NCI-H1436 (cell line): ENCODE data around the gene P3H1.
A peak's percentile ranks its signal among the peaks of the same experiment; 100 is the strongest.
"Not testable (repeated sequence)": the region's sequence is repeated elsewhere in the genome, so short reads cannot be mapped to it uniquely, and the experiment has no call there.

Experiments used
- DNase-seq: peaks from one replicate; lab custom pipeline; 2025; lab: John Stamatoyannopoulos, UW

P3H1 gene

DNA sequence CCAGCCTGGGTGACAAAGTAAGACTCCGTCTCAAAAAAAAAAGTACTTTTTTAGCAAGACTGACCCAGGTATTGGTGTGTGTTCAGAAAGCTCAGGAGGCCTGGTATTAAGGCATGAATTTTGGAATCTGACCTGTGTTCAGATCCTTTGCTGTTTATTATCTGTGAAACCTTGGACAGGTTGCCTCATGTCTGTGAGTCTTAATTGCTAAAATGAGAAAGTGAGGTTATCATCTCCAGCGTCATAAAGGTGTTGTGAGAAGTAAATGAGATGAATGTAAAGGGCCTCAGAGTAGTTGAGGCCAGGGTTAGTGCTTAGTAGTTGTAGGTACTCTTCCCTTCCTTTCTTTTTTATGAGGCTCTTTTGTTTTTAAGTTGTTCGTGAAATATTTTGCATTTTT is 3.0 kb upstream of the P3H1 start:
- DNase-seq, result no peak

DNA sequence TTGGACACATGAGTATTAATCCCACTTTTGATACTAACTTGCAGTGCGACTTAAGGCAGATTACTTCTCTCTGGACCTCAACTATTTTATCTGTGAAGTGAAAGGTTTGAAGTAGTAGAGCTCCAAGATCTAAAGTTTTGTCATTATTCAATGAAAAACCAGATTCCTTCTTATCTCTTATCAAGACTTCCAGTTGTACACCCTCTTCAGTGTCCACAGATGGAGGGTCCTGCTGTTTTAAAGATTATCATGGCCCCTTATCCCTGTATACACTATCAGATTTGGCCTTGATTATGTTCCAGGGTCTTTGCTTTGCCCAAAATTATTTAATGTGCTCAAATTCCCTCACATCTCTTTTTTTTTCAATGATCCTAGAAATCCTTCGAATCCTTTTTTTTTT is 1.3 kb upstream of the P3H1 start:
- no peak for DNase-seq

DNA sequence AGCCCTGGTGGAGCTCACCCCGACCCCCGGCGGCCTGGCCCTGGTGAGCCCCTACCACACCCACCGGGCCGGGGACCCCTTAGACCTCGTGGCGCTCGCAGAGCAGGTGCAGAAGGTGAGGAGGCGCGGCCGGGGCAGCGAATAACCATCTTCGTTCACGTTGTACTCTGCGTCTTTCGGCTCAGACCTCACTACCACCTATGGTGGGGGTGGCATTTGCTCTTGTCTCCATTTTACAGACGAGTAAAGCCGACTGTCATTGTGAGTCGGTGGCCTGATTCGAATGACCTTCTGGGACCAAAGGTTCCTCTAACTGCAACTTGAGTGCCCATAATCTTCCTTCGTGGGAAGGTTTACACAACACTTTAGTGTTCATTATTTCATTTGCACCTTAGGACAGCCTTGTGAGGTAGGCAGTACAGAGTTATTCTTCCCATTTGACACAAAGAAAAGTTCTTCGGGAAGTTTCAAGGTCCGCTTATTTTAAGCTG is 727 bp upstream of the P3H1 start:
- no peak for DNase-seq

DNA sequence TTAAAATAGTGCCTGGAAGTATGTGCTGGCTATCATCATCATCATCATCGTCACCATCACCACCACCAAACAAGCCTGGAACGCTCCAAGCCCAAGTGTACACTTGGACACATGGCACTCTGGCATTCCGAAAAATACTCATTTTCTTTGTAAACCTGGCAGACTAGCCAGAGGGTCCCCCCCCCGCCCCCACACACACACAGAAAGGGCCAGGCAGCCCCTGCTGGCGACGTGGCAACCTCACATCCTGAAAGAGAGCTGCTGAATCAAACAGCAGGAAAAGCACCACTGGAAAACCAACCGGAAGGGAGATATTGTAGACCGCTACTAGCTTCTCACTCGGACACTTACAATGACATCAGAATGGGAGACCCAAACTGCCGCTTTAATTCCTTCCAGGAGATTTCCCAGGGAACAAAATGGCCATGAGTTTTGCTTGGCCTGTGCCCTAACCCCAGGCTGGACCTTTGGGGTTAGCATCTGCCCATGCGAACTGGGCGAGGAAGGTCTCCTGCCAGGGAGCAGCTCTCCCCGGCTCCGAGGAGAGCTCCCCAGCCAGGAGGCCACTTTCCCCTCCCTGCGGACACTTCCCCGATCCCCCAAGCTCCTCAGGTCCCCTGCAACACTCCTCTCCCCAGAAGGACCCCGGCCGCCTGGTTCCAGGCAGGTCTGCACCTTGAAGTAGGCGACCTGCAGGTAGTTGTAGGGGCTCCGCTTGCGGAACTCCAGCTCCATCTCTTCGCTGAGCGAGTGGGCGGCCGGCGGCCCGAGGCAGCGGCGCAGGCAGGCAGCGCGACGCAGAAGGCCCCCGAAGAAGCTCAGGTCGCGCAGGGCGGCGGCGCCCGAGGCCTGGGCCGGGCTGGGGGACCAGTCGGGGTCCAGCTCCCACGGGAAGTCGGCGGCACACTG is 742 bp downstream of the P3H1 start:
- peak; percentile 15 for DNase-seq

DNA sequence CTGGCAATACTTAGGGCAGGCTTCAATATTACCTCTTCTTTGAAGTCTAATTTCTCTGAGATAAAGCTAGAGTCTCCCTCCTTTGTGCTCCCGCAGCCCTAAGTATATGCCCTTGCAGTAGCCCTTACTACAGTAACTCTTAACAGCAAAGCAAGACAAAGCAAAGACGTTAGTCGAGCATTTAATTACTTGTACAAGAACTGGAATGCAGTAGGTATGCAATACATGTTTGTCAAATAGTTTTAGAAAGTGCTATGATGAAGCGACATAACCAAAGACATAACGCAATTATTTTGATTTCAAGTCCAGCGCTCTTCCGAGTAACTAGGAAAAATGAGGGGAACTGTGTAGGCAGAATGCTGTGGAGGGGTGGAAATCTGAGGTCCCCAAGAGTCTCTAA is 1.6 kb downstream of the P3H1 start:
- no peak for DNase-seq

DNA sequence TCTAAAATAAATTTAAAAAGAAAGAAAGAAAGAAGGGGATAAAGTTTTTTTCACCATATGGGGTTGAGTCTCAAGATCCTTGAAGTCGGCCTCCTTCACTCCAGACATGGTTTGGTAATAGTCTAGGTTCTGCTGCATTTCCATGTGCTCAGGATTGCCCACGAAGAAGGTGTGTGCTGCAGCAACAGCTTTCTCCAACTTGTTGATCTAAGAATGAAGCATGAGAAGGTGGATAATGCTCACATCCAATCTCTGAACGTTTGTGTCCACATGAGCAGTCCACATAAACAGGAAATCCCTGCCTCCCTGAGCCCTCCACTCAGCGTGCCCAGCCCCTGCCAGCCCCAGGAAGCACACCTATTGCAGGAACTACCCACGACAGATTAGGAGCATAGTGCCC is 4.6 kb downstream of the P3H1 start:
- no peak for DNase-seq

DNA sequence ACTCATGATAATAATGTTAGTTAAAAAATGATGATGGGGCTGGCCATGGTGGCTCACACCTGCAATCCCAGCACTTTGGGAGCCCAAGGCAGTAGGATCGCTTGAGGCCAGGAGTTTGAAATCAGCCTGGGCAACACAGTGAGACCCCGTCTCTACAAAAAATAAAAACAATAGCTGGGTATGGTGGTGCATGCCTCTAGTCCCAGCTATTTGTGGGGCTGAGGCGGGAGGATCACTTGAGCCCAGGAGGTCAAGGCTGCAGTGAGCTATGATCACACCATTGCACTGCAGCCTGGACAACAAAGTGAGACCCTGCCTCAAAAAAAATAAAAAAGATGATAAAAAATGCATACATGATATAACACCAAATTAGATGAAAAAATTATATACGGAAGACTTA is 5.3 kb downstream of the P3H1 start:
- no peak for DNase-seq

DNA sequence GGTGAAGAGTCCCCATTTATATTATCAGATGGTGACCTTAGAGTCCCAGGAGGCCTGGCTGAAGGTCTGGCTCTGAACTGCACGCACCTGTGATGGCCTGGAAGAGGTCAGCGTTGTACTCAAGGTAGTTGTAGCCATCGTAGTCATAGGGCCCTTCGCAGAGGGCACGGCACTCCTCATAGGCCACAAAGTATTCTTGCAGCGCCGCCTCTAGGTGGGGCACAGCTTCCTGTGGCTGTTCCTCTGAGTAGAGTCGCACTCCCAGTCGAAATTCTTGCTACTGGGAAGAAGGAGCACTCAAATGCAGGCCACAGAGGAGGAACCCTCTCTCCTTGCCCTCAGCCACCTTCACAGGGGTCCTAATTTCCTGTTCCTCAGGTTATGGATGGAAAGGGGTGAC is 7.7 kb downstream of the P3H1 start:
- no peak for DNase-seq

DNA sequence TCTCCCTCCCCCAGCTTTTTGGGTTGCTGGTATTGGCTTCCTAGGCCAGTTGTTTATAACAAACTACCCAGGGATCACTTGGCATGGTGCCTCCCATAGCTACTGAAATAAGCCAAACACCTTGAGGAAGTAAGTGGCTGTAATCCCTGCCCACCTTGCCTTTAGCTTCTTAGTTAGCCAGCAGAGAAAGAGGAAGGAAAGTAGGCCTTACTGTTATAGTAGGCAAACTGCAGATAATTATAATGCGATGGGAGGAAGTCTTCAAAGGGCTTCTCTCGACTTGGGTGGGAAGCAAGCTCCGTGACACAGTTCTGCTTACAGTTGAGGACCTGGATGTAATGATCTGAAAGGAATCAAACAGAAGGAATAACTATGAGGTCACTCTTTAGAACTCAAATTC is 8.2 kb downstream of the P3H1 start:
- DNase-seq, result no peak

DNA sequence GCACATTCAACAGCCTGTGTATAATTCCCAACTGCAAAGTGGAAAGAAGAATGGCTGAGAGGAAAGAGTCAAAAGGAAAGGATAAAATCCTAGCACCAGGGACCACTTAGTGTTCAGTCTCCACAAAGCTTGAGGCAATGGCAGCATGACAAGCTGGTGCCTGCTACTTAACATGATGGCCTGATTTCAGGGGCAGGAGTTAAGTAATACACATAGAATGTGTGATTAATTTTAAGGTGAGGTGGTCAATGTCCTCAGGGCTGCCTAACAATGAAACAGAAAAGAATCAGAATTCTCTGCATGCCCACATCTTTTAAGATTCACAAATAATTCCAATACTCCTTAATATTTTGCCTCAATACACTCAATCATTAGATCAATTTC is 8.9 kb downstream of the P3H1 start:
- DNase-seq, result no peak

DNA sequence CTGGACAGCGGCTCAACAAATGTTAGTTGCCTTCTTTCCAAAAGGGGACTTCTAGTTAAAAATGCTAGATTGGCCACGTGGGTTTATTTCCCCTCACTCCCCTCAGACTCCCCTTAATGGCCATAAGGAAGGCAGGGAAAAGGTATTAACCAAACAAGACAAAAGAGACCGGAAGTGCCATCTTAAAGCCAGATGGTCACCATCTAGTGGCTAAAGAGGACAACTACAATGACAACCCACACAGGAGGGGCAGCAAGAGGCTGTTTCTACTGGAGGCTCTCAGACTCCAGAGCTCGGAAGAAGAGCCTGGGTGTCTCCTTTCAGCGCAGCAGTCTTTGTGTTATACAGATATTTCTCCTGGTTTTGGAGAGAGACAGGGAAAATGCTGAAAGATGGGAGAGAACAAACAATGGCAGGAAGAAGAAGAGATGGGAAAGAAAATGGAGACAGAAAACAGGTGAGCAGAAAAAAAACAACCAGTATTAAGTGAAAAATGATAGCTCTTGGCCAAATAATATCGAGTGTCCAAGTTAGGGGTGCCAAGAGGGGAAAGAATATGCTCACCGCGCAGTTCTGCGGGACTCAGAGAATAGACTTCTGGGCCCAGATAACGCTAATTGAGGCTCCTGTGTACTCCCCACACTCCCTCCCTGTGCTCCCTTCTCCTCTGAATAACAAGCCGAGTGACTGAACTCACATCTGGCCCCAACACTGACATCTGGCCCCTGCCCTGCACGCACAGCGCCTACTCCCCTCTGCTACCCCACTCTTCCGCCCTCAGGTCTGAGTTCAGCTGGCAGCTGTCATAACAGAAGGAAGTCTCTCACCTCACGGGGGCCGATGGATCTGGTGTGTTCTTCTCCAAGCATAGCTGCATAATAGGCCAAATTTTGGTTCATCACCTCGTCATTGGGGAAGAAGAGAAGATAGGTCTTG is 9.6 kb downstream of the P3H1 start:
- no peak for DNase-seq

DNA sequence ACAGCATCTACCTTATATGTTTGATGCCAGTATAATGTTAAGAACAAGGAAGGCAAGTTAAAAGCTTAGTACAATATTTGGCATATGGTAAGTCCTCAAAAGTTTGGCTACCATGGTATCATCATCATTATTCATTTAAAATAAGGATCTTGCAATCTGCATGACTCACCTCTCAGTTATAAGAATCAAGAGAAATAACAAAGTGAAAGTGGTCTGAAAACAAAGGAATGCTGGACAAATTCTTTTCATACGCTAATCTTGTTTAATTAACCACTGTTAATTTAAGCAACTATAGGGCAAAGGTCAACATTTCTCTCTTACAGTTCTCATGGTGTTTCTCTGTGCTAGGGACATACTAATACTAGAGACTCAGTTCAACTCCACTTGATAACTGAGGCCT is 13.8 kb downstream of the P3H1 start:
- DNase-seq, result no peak

DNA sequence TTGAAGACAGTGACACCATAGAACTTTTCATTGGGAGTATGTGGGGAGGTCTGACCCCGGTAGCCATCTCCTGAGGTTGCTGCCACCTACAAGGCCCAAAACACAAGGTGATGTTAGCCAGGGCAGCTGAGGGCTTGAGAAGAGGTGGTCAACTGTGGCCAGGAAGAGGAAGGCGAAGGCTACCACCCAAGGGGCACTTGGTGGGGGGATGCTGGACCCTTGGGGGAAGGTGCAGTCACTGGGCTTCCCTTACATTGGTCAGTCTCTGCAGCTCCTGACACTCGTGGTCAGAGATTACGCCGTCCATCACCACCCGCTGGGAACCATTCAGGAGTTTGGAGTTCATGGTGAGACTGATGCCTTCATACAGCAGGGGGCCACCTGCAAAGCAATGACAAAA is 14.5 kb downstream of the P3H1 start:
- DNase-seq, result no peak

DNA sequence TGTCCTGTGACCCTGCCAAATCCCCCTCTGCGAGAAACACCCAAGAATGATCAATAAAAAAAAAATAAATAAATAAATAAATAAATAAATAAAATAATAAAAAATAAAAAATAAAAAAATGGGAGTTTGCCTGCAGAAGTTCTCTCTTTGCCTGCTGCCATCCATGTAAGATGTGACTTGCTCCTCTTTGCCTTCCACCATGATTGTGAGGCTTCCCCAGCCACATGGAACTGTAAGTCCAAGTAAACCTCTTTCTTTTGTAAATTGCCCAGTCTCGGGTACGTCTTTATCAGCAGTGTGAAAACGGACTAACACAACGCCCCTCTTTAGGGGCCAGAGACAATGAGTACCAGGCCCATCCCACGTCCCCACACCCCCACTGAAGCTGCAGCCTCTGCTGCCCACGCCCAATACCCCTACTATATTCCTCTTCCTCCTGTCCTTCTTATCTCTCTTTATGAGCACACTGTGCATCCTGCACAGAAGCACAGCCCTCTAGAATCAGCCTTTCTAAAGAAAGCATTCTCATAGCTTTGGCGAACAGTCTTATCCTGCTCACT is 15.2 kb downstream of the P3H1 start:
- DNase-seq, result not testable (repeated sequence)

DNA sequence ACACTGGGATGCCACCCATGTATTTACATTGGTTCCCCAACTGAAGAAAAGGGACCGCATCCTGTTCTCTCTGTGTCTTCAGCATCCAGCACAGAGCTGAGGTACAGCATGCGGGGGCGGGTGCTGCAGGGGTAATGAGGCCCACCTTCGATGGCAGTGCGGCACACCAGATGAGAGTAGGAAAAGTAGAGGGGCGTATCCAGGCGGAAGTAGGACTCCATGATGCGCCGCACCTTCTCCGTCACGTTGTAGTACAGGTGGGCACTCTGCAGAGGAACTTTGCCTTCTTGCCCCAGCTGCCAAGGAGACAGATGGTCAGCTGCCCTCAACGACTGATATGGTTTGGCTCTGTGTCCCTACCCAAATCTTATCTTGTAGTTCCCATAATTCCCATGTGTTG is 16.8 kb downstream of the P3H1 start:
- no peak for DNase-seq

DNA sequence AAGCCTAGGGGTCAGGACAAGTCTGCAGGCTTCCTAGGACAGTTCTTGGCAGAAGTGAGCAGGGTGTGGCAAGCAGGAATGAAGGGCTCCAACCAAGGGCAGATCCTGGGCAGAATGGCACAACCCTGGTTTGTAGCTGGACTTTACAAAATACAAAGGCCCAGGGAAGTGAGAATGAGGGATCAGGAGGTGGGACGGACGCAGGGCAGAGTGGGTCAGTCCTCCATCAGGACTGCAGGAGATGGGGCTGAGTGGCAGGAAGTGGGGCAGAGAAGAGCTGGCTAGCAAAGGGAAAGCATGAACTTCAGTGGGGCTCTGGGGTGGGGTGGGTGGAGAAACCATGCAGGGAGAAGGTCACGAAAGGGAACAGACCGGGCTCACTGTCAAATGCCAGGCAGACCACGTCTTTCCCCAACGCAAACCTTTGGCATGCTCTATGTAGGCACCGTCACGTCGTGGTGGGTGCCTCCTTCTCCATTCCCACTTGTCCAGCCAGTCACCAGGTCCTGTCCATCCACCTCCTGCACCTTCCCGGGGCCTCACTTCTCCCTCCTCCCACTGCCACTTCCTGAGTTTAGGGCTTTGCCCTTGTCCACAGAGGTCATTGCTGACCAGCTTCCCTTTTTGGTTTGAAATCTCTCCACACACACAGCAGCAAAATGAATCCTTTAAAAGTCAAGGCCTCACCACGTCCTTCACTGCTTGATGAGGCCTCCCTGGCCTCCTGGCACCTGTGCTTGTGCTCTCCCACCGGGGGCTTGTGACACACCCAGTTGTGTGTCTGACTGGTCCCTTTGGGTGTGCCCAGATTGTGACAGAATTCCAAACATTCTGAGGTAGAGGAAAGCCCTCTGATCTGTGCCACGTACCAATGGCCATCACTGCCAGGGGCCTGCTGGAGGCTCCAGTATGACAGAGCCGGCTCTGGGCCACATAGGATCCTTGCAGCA is 18.1 kb downstream of the P3H1 start:
- no peak for DNase-seq

DNA sequence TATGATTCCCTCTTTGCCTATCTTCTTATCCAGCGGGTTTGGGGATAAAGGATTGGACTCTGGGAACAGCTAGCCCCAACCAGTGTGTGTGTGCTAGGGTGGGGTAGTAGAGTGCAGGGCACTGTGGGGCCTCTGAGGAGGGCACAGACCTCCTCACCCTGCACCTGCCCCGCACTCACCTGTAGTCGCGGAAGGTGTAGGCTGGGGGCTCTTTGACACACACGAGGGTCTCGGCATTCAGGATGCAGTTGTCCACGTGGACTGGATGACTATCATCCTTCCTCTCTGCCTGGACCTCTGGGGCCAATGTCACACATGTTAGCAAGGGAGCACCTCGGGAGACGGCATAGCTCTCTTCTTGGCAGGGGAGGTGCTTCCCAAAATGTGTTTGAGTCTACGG is 18.8 kb downstream of the P3H1 start:
- DNase-seq, result no peak

DNA sequence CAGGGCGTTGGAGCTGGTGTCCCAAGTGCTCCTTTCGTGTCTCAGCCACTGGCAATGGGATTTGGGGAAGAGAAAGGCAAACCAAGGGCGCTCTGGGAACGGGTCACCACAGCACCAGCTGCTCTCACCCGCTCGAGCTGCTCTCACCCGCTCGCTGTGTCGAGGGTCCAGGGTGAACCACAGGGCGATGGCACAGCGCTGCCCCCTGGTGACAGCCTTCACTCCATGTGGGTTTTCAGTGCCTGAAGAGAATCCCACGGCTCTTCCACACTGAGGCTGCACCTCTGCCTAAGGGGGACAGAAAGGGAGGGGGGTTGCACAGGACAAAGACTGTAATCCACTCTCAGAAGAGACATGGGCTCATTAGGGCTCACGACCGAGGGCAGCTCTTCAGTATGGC is 19.7 kb downstream of the P3H1 start:
- DNase-seq, result no peak

DNA sequence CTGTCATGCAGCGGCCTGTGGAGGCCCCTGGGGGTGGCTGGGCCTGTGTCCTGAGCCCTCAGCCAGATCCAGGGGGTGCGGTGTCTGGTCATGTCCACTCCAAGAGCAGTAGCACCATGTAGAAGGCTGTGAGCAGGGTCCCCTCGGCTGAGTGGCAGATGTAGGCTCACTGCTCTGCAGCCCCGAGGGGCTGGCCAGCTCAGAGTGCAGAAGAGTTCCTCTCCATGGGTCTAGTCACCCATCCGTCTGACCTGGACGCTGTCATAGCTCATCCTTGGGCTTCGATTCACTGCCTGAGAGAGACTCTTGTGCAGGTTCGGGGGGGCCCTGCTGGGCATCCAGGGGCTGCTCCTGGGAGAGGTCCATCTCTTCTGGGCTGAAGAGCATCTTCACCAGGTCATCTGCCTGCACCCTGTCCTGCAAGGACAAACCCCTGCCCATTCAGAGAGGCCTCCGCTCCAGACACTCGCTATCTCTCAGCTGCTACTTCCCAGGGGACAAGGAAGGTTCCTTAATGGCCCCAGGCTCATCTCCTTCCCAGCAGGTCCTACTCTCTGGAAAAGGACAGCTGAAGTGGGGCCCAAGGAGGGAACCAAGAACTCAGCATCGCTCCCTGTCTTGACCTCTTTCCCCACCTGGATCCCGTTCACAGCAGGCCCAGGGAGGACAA is 20.3 kb downstream of the P3H1 start:
- no peak for DNase-seq

DNA sequence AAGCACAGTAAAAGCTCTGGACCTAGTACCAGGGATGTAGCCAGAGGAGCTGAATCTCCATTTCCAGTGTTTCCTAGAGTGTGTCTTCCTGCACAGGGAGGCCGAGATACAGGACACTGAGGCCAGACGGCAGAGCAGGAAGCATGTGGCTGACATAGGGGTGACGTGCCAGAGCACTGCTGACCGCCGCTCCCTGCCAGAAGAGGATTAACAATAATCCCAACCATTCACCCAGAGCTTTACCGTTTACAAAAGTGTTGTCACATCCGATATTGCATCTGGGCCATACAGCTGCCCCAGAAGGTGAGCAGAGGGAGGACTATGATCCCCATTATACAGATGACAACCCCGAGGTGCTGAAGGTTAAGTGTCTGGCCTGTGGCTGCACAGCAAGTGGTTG is 21.0 kb downstream of the P3H1 start:
- no peak for DNase-seq

DNA sequence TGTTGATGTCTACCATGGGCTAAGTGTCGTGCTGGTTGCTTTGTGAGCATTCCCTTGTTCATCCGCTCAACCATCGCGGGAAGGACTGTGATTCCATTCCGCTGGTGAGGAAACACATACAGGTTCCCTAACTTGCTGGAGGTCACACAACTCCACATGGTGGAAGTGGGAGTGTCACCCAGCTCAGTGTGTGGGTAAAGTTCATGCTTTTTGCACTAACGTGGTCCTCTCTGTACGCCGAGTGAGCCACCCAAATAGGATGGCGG is 22.7 kb downstream of the P3H1 start:
- no peak for DNase-seq
